HepG2 (cell line): ENCODE measurements around the gene NPHS1. TPM values are rescaled to one million over a fixed set of nuclear protein-coding genes. Genes with fewer than 3 reads are reported as not detected.

Experiments used
- ATAC-seq: fragments of 200-7000 bp; cut with Tn5 transposase; 3 replicates; pipeline ENCODE4 v1.9.1; 2020; ENCODE audit warnings: mild to moderate bottlenecking, moderate library complexity
- BruUV-seq: library from RNA; stranded (reverse); fragments of 400-500 nt; replicated peaks from 2 replicates; lab custom pipeline; 2021; lab: Mats Ljungman, UMichigan
- CTCF ChIA-PET: fragments of 300-600 bp; formaldehyde crosslinking; extraction: SDS; loops from one replicate; lab custom pipeline; 2021; ENCODE audit warnings: low total read pairs, inconsistent platforms, low intra/inter-chr PET ratio; lab: Yijun Ruan, JAX
- POLR2A ChIA-PET: fragments of 350-600 bp; sonication (Branson Sonifier 250); formaldehyde crosslinking; loops from one replicate; lab custom pipeline; 2020; ENCODE audit warnings: antibody characterized with exemption, inconsistent platforms; lab: Yijun Ruan, JAX
- DNase-seq: peaks from one replicate; pipeline ENCODE4 v3.0.0-alpha.2; 2015; ENCODE audit warnings: low spot score
- FAIRE-seq: peaks from 3 replicates; lab custom pipeline; 2011; peaks lifted over from hg19 to GRCh38; lab: Jason Lieb, UNC
- H2AFZ ChIP-seq: one replicate; pipeline ENCODE4 v1.6.1; 2011; ENCODE audit warnings: low read length, inconsistent platforms
- H3K27ac ChIP-seq: fragments of 300-600 bp; 3 replicates; pipeline ENCODE4 v1.8.0; 2011; ENCODE audit warnings: mixed run types, mild to moderate bottlenecking, mixed read lengths, low read length, inconsistent platforms; ENCODE audit not compliant: insufficient read depth; ENCODE audit errors: extremely low read length
- H3K27me3 ChIP-seq, 2 experiments: fragments of 200-600 bp in 1 of 2; 2 replicates in 1 of 2; 3 replicates in 1 of 2; pipeline versions ENCODE4 v1.6.0 to v1.8.0; 2011; ENCODE audit warnings: low read length in 2 of 2, mild to moderate bottlenecking in 2 of 2, moderate library complexity in 2 of 2, inconsistent platforms in 1 of 2; ENCODE audit not compliant: insufficient read depth in 2 of 2, control insufficient read depth in 1 of 2
- H3K36me3 ChIP-seq, 2 experiments: fragments of 200-600 bp in 1 of 2; replicated peaks in 1 of 2; 2 replicates in 1 of 2; 3 replicates in 1 of 2; pipeline versions ENCODE4 v1.5.1 to v1.8.0; 2011; ENCODE audit warnings: low read length in 2 of 2, inconsistent platforms in 1 of 2; ENCODE audit not compliant: insufficient read depth in 2 of 2, control insufficient read depth in 1 of 2
- H3K4me1 ChIP-seq: 2 replicates; pipeline ENCODE4 v1.5.1; 2012; ENCODE audit warnings: low read length, inconsistent platforms; ENCODE audit not compliant: insufficient read depth
- H3K4me2 ChIP-seq: 2 replicates; pipeline ENCODE4 v1.6.0; 2011; ENCODE audit warnings: low read depth, low read length, inconsistent platforms
- H3K4me3 ChIP-seq, 3 experiments: fragments of 200-600 bp in 1 of 3; sonication (generic), shearing (Covaris generic) in 1 of 3; replicated peaks in 1 of 3; 2 replicates each; pipeline ENCODE4 v1.5.1; 2011 to 2016; ENCODE audit warnings: low read length in 3 of 3, inconsistent platforms in 2 of 3, low read depth in 2 of 3, mild to moderate bottlenecking in 2 of 3, control low read depth in 1 of 3, mixed read lengths in 1 of 3; ENCODE audit not compliant: insufficient read depth in 1 of 3
- H3K79me2 ChIP-seq: one replicate; pipeline ENCODE4 v1.6.1; 2011; ENCODE audit warnings: low read length, inconsistent platforms; ENCODE audit not compliant: insufficient read depth
- H3K9ac ChIP-seq: 2 replicates; pipeline ENCODE4 v1.6.0; 2011; ENCODE audit warnings: mild to moderate bottlenecking, low read depth, low read length, inconsistent platforms; ENCODE audit not compliant: insufficient read depth
- H3K9me3 ChIP-seq: 2 replicates; pipeline ENCODE4 v1.5.1; 2012; ENCODE audit warnings: mild to moderate bottlenecking, low read length
- H4K20me1 ChIP-seq: 2 replicates; pipeline ENCODE4 v1.6.0; 2011; ENCODE audit warnings: inconsistent platforms, mild to moderate bottlenecking, low read length, moderate library complexity; ENCODE audit not compliant: insufficient read depth
- ARNTL ChIP-seq: sonication (generic); formaldehyde crosslinking; IDR thresholded peaks from 2 replicates; pipeline ENCODE4 v1.4.0; 2020; ENCODE audit warnings: mild to moderate bottlenecking, missing genetic modification reagents
- KMT2B ChIP-seq: IDR thresholded peaks from 2 replicates; pipeline ENCODE4 v1.6.1; 2016; ENCODE audit warnings: missing genetic modification reagents, missing compliant biosample characterization
- MEIS2 ChIP-seq: sonication (generic); formaldehyde crosslinking; IDR thresholded peaks from 2 replicates; pipeline ENCODE4 v1.9.0; 2021; ENCODE audit warnings: mild to moderate bottlenecking, missing genetic modification reagents
- NR2C2 ChIP-seq: sonication (generic); formaldehyde crosslinking; IDR thresholded peaks from 2 replicates; pipeline ENCODE4 v1.4.0; 2020; ENCODE audit warnings: missing genetic modification reagents, mild to moderate bottlenecking, moderate library complexity, borderline replicate concordance
- PHF21A ChIP-seq: sonication (generic); formaldehyde crosslinking; IDR thresholded peaks from 2 replicates; pipeline ENCODE4 v1.5.0; 2020; ENCODE audit warnings: mild to moderate bottlenecking, missing genetic modification reagents
- POLR2AphosphoS2 ChIP-seq: IDR thresholded peaks from 2 replicates; pipeline ENCODE4 v1.6.1; 2011; ENCODE audit warnings: low read depth, low read length, improper control_type of control experiment
- RFX1 ChIP-seq: fragments of 450-650 bp; IDR thresholded peaks from 2 replicates; pipeline ENCODE4 v1.6.1; 2017
- SMAD1 ChIP-seq: sonication (generic); formaldehyde crosslinking; IDR thresholded peaks from 2 replicates; pipeline ENCODE4 v1.4.0; 2020; ENCODE audit warnings: missing genetic modification reagents, low read depth, mild to moderate bottlenecking, borderline replicate concordance
- ZNF10 ChIP-seq: sonication (generic); formaldehyde crosslinking; IDR thresholded peaks from 2 replicates; pipeline ENCODE4 v1.4.0; 2020; ENCODE audit warnings: mild to moderate bottlenecking, low read depth, missing genetic modification reagents, borderline replicate concordance
- ZNF430 ChIP-seq: sonication (generic); formaldehyde crosslinking; IDR thresholded peaks from 2 replicates; pipeline ENCODE4 v1.9.0; 2021; ENCODE audit warnings: mild to moderate bottlenecking, missing genetic modification reagents
- ZNF761 ChIP-seq: sonication (generic); formaldehyde crosslinking; conservative IDR thresholded peaks from 2 replicates; pipeline ENCODE4 v1.4.0; 2020; ENCODE audit warnings: mild to moderate bottlenecking, missing genetic modification reagents
- WGBS: methylation state at CpG from one replicate; pipeline ENCODE4 v1.1.6; 2017; ENCODE audit warnings: low lambda C conversion rate; 5-methylcytosine and 5-hydroxymethylcytosine counted together
- in situ Hi-C: cut with HindIII; loops from 2 replicates; pipeline ENCODE4 v1.10.0; 2017; ENCODE audit warnings: low pct_unique_long_range_greater_than_20kb; ENCODE audit not compliant: extremely low pct_ligation_motif_present
- intact Hi-C: fragments of 100-400 bp; cut with micrococcal nuclease; formaldehyde crosslinking; loops from one replicate; pipeline ENCODE4 v1.10.0; 2022; ENCODE audit not compliant: unreplicated experiment
- polyA plus RNA-seq, 8 experiments: library from polyadenylated mRNA; depleted of rRNA in 3 of 8; stranded (reverse) in 7 of 8; unstranded in 1 of 8; fragments of >200 nt; fragmentation: Illumina TruSeq in 4 of 8; extraction: Trizol in 4 of 8; gene quantifications; 2 replicates each; pipeline versions ENCODE4 v1.2.1 to v1.2.3, GENCODE V29; 2011 to 2016; ENCODE audit warnings: low read depth in 4 of 8, missing spikeins in 1 of 8, mixed read lengths in 1 of 8; ENCODE audit not compliant: insufficient read depth in 1 of 8
- total RNA-seq, 5 experiments: library from RNA; depleted of rRNA; stranded (reverse); fragments of >200 nt; fragmentation: Illumina TruSeq; extraction: Trizol; gene quantifications; 2 replicates each; pipeline ENCODE4 v1.2.3, GENCODE V29; 2016; ENCODE audit warnings: low read depth in 1 of 5
- TF ChIP-seq, protein P1 (sequence below): sonication (generic); formaldehyde crosslinking; IDR thresholded peaks from 2 replicates; pipeline ENCODE4 v1.4.0; 2020; ENCODE audit warnings: missing genetic modification reagents
- TF ChIP-seq, protein P2 (sequence below): sonication (generic); formaldehyde crosslinking; IDR thresholded peaks from 2 replicates; pipeline ENCODE4 v1.9.0; 2021; ENCODE audit warnings: missing genetic modification reagents, borderline replicate concordance
- TF ChIP-seq, protein P3 (sequence below): sonication (generic); formaldehyde crosslinking; IDR thresholded peaks from 2 replicates; pipeline ENCODE4 v1.8.0; 2022; ENCODE audit warnings: mild to moderate bottlenecking, missing genetic modification reagents

The NPHS1 gene
- total and polyA plus RNA-seq, 2 of the 13 experiments (the other 11 are each of a cell fraction or from before 2014, with no cell fraction given) = not detected

DNA sequence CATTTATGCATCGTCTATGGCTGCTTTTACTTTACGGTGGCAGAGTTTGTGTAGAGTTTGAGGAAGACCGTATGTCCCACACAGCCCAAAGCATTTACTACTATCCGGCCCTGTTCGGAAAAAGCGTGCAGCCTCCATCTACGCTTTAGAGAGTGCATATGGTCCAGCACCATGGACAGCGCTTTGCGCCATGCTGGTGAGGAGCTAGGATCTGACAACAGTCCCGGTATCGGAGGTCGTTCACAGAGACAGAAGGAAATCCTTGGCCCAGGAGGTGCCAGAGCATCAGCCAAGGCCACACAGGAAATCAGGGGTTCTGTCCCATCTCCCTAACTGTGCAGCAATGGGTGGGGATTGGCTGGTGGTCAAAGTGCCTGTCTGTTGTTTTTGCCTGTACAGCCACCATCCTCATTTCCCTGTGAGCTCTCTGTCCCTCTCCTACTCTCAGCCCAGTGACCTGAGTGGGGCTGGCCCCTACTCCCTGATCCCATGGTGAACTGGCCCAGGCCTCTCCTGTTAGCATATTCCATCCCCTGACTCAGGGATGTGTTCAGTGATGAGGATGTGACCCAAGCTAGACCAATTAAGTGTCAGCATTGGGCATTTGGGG is 23.5 kb downstream of the NPHS1 start:
- intact Hi-C loops (loop anchor here (1.0 kb wide), 1 partner anchor 51 kb away; no protein-coding TSS in a partner anchor), in situ Hi-C loops (no loop called here)
- ChIA-PET CTCF (no interaction called here), POLR2A (interaction anchor here (0.6 kb wide), 1 partner anchor 88 kb away, joined by 3 read pairs; no protein-coding TSS in a partner anchor)
- peaks cover 6% of the 10 kb centered on the region; the same call in 1 of the 2 replicates for H3K4me1 ChIP-seq
- no peak overlapping the region for H3K4me3 ChIP-seq
- ATAC-seq = peak; percentile 94
- FAIRE-seq = peak; percentile 71
- H3K79me2 ChIP-seq = no peaks in the 10 kb centered on the region
- no peaks in the 10 kb centered on the region for H3K36me3 ChIP-seq
- peak; percentile 66 for DNase-seq
- no TSS peak for BruUV-seq
- H3K27ac ChIP-seq = no peak overlapping the region
- H3K4me2 ChIP-seq = no peak overlapping the region
- no peak overlapping the region for H2AFZ ChIP-seq
- H4K20me1 ChIP-seq = 0 out of 2 replicates have a peak, but pooled peaks cover 2% of the 10 kb centered on the region
- WGBS = 11% methylated on average over 6 of the region's 12 CpGs
- no peak overlapping the region for H3K9ac ChIP-seq
- peaks cover 0 to 25% of the 10 kb centered on the region in 2 experiments; a peak in 2 of 5 replicates for H3K27me3 ChIP-seq
- H3K9me3 ChIP-seq = no peaks in the 10 kb centered on the region
- TF ChIP-seq NR2C2 (CRISPR knock-in tag) (no peak), MEIS2 (CRISPR knock-in tag) (peak; percentile 94), KMT2B (CRISPR knock-in tag) (peak; percentile 89), ZNF430 (CRISPR knock-in tag) (peak; percentile 83), ZNF10 (no peak), RFX1 (no peak), PHF21A (CRISPR knock-in tag) (0 out of 2 replicates have a peak, but pooled peaks have one; percentile 25), ZNF761 (CRISPR knock-in tag) (0 out of 2 replicates have a peak, but pooled peaks have one; percentile 46), SMAD1 (no peak), ARNTL (no peak), POLR2AphosphoS2 (no peak)
- TF ChIP-seq, protein P1, sequence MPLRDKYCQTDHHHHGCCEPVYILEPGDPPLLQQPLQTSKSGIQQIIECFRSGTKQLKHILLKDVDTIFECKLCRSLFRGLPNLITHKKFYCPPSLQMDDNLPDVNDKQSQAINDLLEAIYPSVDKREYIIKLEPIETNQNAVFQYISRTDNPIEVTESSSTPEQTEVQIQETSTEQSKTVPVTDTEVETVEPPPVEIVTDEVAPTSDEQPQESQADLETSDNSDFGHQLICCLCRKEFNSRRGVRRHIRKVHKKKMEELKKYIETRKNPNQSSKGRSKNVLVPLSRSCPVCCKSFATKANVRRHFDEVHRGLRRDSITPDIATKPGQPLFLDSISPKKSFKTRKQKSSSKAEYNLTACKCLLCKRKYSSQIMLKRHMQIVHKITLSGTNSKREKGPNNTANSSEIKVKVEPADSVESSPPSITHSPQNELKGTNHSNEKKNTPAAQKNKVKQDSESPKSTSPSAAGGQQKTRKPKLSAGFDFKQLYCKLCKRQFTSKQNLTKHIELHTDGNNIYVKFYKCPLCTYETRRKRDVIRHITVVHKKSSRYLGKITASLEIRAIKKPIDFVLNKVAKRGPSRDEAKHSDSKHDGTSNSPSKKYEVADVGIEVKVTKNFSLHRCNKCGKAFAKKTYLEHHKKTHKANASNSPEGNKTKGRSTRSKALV (CRISPR knock-in tag) = no peak
- TF ChIP-seq, protein P2, sequence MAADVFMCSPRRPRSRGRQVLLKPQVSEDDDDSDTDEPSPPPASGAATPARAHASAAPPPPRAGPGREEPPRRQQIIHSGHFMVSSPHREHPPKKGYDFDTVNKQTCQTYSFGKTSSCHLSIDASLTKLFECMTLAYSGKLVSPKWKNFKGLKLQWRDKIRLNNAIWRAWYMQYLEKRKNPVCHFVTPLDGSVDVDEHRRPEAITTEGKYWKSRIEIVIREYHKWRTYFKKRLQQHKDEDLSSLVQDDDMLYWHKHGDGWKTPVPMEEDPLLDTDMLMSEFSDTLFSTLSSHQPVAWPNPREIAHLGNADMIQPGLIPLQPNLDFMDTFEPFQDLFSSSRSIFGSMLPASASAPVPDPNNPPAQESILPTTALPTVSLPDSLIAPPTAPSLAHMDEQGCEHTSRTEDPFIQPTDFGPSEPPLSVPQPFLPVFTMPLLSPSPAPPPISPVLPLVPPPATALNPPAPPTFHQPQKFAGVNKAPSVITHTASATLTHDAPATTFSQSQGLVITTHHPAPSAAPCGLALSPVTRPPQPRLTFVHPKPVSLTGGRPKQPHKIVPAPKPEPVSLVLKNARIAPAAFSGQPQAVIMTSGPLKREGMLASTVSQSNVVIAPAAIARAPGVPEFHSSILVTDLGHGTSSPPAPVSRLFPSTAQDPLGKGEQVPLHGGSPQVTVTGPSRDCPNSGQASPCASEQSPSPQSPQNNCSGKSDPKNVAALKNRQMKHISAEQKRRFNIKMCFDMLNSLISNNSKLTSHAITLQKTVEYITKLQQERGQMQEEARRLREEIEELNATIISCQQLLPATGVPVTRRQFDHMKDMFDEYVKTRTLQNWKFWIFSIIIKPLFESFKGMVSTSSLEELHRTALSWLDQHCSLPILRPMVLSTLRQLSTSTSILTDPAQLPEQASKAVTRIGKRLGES = peak; percentile 91; the same call in 1 of the 2 replicates
- TF ChIP-seq, protein P3, sequence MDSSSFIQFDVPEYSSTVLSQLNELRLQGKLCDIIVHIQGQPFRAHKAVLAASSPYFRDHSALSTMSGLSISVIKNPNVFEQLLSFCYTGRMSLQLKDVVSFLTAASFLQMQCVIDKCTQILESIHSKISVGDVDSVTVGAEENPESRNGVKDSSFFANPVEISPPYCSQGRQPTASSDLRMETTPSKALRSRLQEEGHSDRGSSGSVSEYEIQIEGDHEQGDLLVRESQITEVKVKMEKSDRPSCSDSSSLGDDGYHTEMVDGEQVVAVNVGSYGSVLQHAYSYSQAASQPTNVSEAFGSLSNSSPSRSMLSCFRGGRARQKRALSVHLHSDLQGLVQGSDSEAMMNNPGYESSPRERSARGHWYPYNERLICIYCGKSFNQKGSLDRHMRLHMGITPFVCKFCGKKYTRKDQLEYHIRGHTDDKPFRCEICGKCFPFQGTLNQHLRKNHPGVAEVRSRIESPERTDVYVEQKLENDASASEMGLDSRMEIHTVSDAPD = no peak
